Calu3 (cell line): ENCODE measurements around the gene DRD2. TPM values are rescaled to one million over a fixed set of nuclear protein-coding genes. Genes with fewer than 3 reads are reported as not detected.

Experiments used
- BruUV-seq: library from RNA; stranded (reverse); fragments of 400-500 nt; replicated peaks from 2 replicates; lab custom pipeline; 2021; lab: Mats Ljungman, UMichigan
- CTCF ChIA-PET: fragments of 300-600 bp; sonication (Branson Sonifier 250); formaldehyde crosslinking; loops from one replicate; lab custom pipeline; 2022; ENCODE audit warnings: antibody characterized with exemption; lab: Charles Lee
- DNase-seq: peaks from one replicate; pipeline ENCODE4 v3.0.0; 2022
- H3K27ac Mint-ChIP-seq: one replicate; pipeline ENCODE4 v1.8.0; 2022; ENCODE audit warnings: mixed read lengths; ENCODE audit not compliant: unreplicated experiment
- H3K27me3 Mint-ChIP-seq: one replicate; pipeline ENCODE4 v1.8.0; 2022; ENCODE audit warnings: mixed read lengths; ENCODE audit not compliant: unreplicated experiment
- H3K36me3 Mint-ChIP-seq: one replicate; pipeline ENCODE4 v1.8.0; 2022; ENCODE audit warnings: mild to moderate bottlenecking, moderate library complexity, mixed read lengths; ENCODE audit not compliant: insufficient read depth, unreplicated experiment
- H3K4me1 Mint-ChIP-seq: one replicate; pipeline ENCODE4 v1.8.0; 2022; ENCODE audit warnings: mild to moderate bottlenecking, low read depth, mixed read lengths; ENCODE audit not compliant: unreplicated experiment
- H3K4me3 Mint-ChIP-seq: one replicate; pipeline ENCODE4 v1.8.0; 2022; ENCODE audit warnings: mild to moderate bottlenecking, low read depth, moderate library complexity, mixed read lengths; ENCODE audit not compliant: unreplicated experiment
- H3K9me3 Mint-ChIP-seq: one replicate; pipeline ENCODE4 v1.8.0; 2022; ENCODE audit warnings: low read depth, mixed read lengths; ENCODE audit not compliant: unreplicated experiment
- intact Hi-C: fragments of 100-400 bp; cut with micrococcal nuclease; formaldehyde crosslinking; loops from one replicate; pipeline ENCODE4 v1.10.0; 2022; ENCODE audit not compliant: unreplicated experiment
- total RNA-seq: library from RNA; stranded (reverse); gene quantifications from 2 replicates; pipeline ENCODE4 v1.2.3, GENCODE V29; 2022
- TF ChIP-seq, protein P1 (sequence below): fragments of 200-600 bp; IDR thresholded peaks from one replicate; pipeline ENCODE4 v1.8.0; 2022; ENCODE audit warnings: antibody characterized with exemption; ENCODE audit not compliant: unreplicated experiment

The DRD2 gene
- total RNA-seq, 1 experiment from 2014 or later = 0.45 TPM

- DNase-seq = no peak
- CTCF ChIA-PET = no interaction called here
- H3K4me1 Mint-ChIP-seq = no peaks in the 10 kb centered on the region
- no TSS peak for BruUV-seq
- intact Hi-C loops = no loop called here
- H3K4me3 Mint-ChIP-seq = no peak overlapping the region
- H3K27me3 Mint-ChIP-seq = peaks cover 66% of the 10 kb centered on the region
- TF ChIP-seq, protein P1, sequence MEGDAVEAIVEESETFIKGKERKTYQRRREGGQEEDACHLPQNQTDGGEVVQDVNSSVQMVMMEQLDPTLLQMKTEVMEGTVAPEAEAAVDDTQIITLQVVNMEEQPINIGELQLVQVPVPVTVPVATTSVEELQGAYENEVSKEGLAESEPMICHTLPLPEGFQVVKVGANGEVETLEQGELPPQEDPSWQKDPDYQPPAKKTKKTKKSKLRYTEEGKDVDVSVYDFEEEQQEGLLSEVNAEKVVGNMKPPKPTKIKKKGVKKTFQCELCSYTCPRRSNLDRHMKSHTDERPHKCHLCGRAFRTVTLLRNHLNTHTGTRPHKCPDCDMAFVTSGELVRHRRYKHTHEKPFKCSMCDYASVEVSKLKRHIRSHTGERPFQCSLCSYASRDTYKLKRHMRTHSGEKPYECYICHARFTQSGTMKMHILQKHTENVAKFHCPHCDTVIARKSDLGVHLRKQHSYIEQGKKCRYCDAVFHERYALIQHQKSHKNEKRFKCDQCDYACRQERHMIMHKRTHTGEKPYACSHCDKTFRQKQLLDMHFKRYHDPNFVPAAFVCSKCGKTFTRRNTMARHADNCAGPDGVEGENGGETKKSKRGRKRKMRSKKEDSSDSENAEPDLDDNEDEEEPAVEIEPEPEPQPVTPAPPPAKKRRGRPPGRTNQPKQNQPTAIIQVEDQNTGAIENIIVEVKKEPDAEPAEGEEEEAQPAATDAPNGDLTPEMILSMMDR = no peak
- H3K27ac Mint-ChIP-seq = no peak overlapping the region
- H3K9me3 Mint-ChIP-seq = no peaks in the 10 kb centered on the region
- no peaks in the 10 kb centered on the region for H3K36me3 Mint-ChIP-seq
These were observed 26.9 kb downstream of the DRD2 start for GRCh38 chr11:113448316-113448677.

- no TSS peak for BruUV-seq
- CTCF ChIA-PET = no interaction called here
- H3K27ac Mint-ChIP-seq = no peak overlapping the region
- no peaks in the 10 kb centered on the region for H3K9me3 Mint-ChIP-seq
- TF ChIP-seq, protein P1 = no peak
- no peak for DNase-seq
- H3K4me1 Mint-ChIP-seq = no peaks in the 10 kb centered on the region
- intact Hi-C loops = no loop called here
- no peak overlapping the region for H3K4me3 Mint-ChIP-seq
- no peaks in the 10 kb centered on the region for H3K36me3 Mint-ChIP-seq
- peaks cover 72% of the 10 kb centered on the region for H3K27me3 Mint-ChIP-seq
These were observed 27.4 kb downstream of the DRD2 start for GRCh38 chr11:113447621-113448315.

GRCh38 chr11:113446938-113447337 is 28.3 kb downstream of the DRD2 start:
- no peak for DNase-seq
- intact Hi-C loops = no loop called here
- CTCF ChIA-PET = no interaction called here
- H3K4me1 Mint-ChIP-seq = no peaks in the 10 kb centered on the region
- no peaks in the 10 kb centered on the region for H3K9me3 Mint-ChIP-seq
- H3K27ac Mint-ChIP-seq = no peak overlapping the region
- no peaks in the 10 kb centered on the region for H3K36me3 Mint-ChIP-seq
- no TSS peak for BruUV-seq
- TF ChIP-seq, protein P1 = no peak
- no peak overlapping the region for H3K4me3 Mint-ChIP-seq
- peaks cover 80% of the 10 kb centered on the region for H3K27me3 Mint-ChIP-seq

GRCh38 chr11:113446112-113446511 is 29.1 kb downstream of the DRD2 start:
- CTCF ChIA-PET = no interaction called here
- H3K9me3 Mint-ChIP-seq = no peaks in the 10 kb centered on the region
- no peak for DNase-seq
- no peaks in the 10 kb centered on the region for H3K36me3 Mint-ChIP-seq
- intact Hi-C loops = no loop called here
- peaks cover 81% of the 10 kb centered on the region for H3K27me3 Mint-ChIP-seq
- no TSS peak for BruUV-seq
- H3K4me3 Mint-ChIP-seq = no peak overlapping the region
- TF ChIP-seq, protein P1 = no peak
- H3K4me1 Mint-ChIP-seq = no peaks in the 10 kb centered on the region
- H3K27ac Mint-ChIP-seq = no peak overlapping the region
